GM12801 (cell line): ENCODE data around the gene TMEM120B.

Source experiments
- TF ChIP-seq, protein P1 (sequence below): IDR thresholded peaks from one replicate; pipeline ENCODE4 v1.5.1; 2011; ENCODE audit warnings: control low read depth; ENCODE audit not compliant: insufficient read length; ENCODE audit errors: extremely low read depth

Gene TMEM120B

DNA sequence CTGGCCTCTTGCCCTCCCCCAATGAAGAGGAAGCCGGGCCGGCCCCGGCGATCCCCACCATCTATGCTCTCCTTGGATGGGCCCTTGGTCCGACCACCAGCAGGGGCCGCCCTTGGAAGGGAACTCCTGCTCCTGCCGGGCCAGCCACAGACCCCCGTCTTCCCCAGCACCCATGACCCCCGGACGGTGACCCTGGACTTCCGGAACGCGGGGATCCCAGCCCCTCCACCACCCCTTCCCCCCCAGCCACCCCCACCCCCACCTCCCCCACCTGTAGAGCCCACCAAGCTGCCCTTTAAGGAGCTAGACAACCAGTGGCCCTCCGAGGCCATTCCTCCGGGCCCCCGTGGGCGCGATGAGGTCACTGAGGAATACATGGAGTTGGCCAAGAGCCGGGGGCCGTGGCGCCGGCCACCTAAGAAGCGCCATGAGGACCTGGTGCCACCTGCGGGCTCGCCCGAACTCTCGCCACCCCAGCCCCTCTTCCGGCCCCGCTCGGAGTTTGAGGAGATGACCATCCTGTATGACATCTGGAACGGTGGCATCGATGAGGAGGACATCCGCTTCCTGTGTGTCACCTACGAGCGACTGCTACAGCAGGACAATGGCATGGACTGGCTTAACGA is 110.7 kb downstream of the TMEM120B start:
- TF ChIP-seq, protein P1, sequence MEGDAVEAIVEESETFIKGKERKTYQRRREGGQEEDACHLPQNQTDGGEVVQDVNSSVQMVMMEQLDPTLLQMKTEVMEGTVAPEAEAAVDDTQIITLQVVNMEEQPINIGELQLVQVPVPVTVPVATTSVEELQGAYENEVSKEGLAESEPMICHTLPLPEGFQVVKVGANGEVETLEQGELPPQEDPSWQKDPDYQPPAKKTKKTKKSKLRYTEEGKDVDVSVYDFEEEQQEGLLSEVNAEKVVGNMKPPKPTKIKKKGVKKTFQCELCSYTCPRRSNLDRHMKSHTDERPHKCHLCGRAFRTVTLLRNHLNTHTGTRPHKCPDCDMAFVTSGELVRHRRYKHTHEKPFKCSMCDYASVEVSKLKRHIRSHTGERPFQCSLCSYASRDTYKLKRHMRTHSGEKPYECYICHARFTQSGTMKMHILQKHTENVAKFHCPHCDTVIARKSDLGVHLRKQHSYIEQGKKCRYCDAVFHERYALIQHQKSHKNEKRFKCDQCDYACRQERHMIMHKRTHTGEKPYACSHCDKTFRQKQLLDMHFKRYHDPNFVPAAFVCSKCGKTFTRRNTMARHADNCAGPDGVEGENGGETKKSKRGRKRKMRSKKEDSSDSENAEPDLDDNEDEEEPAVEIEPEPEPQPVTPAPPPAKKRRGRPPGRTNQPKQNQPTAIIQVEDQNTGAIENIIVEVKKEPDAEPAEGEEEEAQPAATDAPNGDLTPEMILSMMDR: no peak

DNA sequence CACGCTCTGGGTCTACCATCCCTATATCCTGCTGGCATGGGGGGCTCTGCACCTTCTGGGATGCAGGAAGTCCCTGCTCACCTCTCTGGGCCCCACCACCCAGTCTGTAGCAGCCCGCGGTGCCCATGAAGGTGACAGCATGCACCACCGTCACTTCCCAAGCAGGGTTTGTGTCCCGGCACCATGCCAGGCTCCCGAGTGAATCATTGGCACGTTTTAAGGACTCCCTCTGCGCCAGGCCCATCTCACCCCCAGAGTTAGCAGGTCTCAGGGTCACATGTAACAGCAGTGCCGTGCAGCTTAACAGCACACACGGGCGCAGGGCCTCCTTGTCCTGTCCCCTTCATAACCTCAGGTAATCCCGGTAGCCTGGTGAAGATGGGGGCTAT is 111.2 kb downstream of the TMEM120B start:
- TF ChIP-seq, protein P1: no peak

DNA sequence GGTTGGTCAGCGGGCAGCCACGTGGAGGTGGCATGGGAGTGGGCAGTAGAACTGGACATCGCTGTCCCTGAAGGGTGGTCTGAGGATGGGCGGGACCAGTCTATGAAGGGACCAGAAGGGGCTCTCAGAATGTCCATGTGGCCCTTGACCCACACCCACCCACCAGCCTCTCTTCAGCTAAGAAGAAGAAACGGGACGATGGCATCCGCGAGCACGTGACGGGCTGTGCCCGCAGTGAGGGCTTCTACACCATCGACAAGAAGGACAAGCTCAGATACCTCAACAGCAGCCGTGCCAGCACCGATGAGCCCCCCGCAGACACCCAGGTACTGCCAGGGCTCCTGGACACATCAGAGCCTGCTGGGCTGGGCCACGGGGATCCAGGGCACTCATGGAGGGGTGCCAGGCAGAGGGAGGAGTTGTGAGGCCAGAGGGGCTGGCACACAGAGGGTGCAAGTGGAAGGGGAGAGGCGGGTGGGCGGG is 112.5 kb downstream of the TMEM120B start:
- TF ChIP-seq, protein P1: no peak

DNA sequence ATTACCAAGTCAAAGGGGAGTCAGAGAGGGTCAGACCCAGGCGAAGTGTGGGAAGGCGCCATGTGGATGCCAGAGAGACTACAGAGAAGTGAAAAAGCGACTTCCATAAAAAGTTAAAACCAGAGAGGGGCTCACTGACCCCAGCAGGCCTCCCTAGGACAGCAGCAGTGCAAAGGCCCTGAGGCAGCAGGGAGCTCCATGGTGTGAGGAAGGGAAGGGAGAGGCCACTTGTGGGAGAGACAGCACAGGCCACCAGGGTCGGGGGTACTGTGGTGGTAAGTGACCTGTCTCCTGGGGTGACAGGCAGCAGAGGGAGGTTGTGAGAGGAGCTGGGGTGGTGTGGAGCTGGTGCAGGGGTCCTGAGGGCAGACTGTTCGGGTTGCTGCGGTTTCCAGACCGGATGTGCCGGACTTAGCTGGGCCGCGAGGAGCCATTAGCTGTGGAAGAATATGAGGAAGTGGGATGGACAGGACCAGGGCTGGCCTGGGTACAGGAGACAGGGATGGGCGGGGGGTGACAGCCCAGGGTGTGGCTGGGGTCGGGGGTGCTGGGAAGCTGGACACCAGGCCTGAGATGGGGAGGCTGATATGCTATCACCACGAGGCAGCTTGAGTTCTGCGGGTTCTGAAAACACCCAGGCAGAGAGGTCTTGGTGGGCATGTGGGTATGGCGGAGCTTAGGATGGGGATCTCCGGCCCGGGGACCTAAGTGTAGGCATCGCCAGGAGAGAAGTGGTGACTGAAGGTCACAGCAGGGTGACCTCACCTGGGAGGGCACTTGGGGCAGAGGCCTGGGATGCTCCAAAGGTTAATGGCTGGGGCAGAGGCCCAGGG is 114.0 kb downstream of the TMEM120B start:
- TF ChIP-seq, protein P1: no peak

DNA sequence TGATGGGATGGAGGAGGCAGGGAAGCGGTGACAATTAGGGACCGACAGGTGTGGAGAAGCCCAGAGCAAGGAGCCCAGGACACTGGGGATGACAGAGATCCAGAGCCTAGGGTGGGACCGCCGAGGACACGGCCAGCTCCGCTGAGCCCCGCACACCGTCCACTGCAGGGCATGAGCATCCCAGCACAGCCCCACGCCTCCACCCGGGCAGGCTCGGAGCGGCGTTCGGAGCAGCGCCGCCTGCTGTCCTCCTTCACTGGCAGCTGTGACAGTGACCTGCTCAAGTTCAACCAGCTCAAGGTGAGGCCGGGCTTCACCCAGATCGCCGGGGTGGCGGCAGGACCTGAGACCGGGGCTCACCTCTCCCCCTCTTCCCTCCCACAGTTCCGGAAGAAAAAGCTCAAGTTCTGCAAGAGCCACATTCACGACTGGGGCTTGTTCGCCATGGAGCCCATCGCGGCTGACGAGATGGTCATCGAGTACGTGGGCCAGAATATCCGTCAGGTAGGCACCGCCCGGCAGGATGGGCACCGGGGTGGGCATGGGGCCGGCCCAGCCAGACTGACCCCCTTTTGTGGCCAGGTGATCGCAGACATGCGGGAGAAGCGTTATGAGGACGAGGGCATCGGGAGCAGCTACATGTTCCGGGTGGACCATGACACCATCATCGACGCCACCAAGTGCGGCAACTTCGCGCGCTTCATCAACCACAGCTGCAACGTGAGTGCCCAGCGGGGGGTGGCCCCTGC is 115.0 kb downstream of the TMEM120B start:
- TF ChIP-seq, protein P1: no peak

DNA sequence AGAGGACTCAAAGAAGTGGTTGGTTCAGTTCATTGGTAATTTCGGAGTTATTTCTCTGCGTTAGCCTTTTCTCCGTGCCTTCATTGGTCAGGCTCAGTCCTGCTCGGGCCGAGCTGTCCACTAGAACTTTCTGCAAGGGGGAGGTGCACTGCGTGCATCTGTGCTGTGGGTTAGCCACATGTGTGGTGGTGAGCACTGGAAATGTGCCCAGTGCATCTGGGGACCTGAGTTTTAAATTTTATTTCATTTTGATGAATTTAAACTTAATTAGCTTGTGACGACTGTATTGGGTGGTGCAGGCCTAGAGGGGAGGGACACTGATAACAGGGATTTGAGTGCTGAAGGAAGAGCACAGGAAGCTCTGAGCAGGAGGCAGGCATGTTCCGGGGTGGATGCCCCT is 115.8 kb downstream of the TMEM120B start:
- TF ChIP-seq, protein P1: no peak

DNA sequence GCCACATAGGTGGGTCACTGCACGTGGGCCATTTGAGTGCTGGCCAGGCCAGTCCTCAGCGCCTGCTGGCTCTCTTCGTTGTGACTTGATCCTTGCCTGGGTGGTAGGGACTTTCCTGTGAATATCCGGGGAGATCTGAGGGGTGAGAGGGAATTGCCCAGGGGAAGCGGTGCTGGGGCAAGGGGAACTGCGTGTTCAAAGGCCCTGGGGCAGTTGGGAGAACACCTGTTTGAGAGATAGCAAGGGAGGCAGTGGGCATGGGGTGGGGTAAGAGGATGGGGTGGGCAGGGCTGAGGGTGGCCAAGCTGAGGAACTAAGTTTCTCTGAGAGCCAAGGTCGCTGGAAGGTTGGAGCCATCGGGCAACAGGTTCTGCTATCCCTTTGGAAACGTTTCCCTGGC is 116.3 kb downstream of the TMEM120B start:
- TF ChIP-seq, protein P1: no peak
